A673 (cell line): ENCODE results near the gene SRD5A1. TPM values are rescaled to one million over a fixed set of nuclear protein-coding genes. Genes with fewer than 3 reads are reported as not detected.

Source experiments
- BruUV-seq: library from RNA; stranded (reverse); fragments of 400-500 nt; replicated peaks from 2 replicates; lab custom pipeline; 2021; lab: Mats Ljungman, UMichigan
- CTCF ChIA-PET: fragments of 300-600 bp; sonication (Branson Sonifier 250); formaldehyde crosslinking; loops from one replicate; lab custom pipeline; 2022; ENCODE audit warnings: antibody characterized with exemption; lab: Charles Lee
- POLR2A ChIA-PET: fragments of 300-600 bp; sonication (Branson Sonifier 250); formaldehyde crosslinking; loops from one replicate; lab custom pipeline; 2022; ENCODE audit warnings: antibody characterized with exemption; ENCODE audit not compliant: low non-redundant PET; lab: Charles Lee
- DNase-seq: peaks from one replicate; pipeline ENCODE4 v3.0.0-alpha.2; 2015; ENCODE audit warnings: low spot score
- H3K27ac ChIP-seq: fragments of 200-600 bp; sonication (generic); 2 replicates; pipeline ENCODE4 v1.5.1; 2016; ENCODE audit warnings: mixed run types, low read depth, mild to moderate bottlenecking, mixed read lengths, antibody characterized with exemption, low read length; ENCODE audit not compliant: poor library complexity, severe bottlenecking
- H3K27me3 ChIP-seq: fragments of 200-600 bp; sonication (generic); replicated peaks from 2 replicates; pipeline ENCODE4 v1.6.1; 2017; ENCODE audit warnings: mixed run types, low read depth, mild to moderate bottlenecking, mixed read lengths, antibody characterized with exemption, low read length; ENCODE audit not compliant: insufficient read depth, poor library complexity
- H3K36me3 ChIP-seq: fragments of 200-600 bp; sonication (generic); 2 replicates; pipeline ENCODE4 v1.6.1; 2016; ENCODE audit warnings: mixed run types, mild to moderate bottlenecking, mixed read lengths, antibody characterized with exemption, low read length; ENCODE audit not compliant: insufficient read depth, poor library complexity, severe bottlenecking
- H3K4me1 ChIP-seq: fragments of 200-600 bp; sonication (generic); 2 replicates; pipeline ENCODE4 v1.6.1; 2017; ENCODE audit warnings: mixed run types, mild to moderate bottlenecking, mixed read lengths, antibody characterized with exemption, low read length; ENCODE audit not compliant: insufficient read depth, poor library complexity, severe bottlenecking
- H3K4me3 ChIP-seq: fragments of 200-600 bp; sonication (generic); 2 replicates; pipeline ENCODE4 v1.5.1; 2016; ENCODE audit warnings: low read depth, mixed run types, mild to moderate bottlenecking, mixed read lengths, low read length; ENCODE audit not compliant: poor library complexity, severe bottlenecking
- H3K9me3 ChIP-seq: fragments of 200-600 bp; sonication (generic); 2 replicates; pipeline ENCODE4 v1.6.1; 2016; ENCODE audit warnings: mixed run types, low read depth, mild to moderate bottlenecking, mixed read lengths, antibody characterized with exemption, low read length; ENCODE audit not compliant: poor library complexity, severe bottlenecking
- EZH2 ChIP-seq: fragments of 200-600 bp; sonication (generic); IDR thresholded peaks from 2 replicates; pipeline ENCODE4 v1.6.1; 2017; ENCODE audit warnings: borderline replicate concordance, low read depth, mild to moderate bottlenecking, mixed read lengths, antibody characterized with exemption, low read length; ENCODE audit not compliant: poor library complexity, severe bottlenecking
- intact Hi-C: fragments of 100-400 bp; cut with micrococcal nuclease; formaldehyde crosslinking; loops from one replicate; pipeline ENCODE4 v1.10.0; 2022; ENCODE audit not compliant: unreplicated experiment
- total RNA-seq: library from RNA; stranded (reverse); gene quantifications from 2 replicates; pipeline ENCODE4 v1.2.3, GENCODE V29; 2021
- TF ChIP-seq, protein P1 (sequence below): fragments of 300-800, 200-600 bp; sonication (generic); conservative IDR thresholded peaks from 2 replicates; pipeline ENCODE4 v1.5.1; 2017; ENCODE audit warnings: low read depth, mild to moderate bottlenecking, antibody characterized with exemption, low read length, moderate library complexity, mixed read lengths

The SRD5A1 gene
- total RNA-seq, 1 experiment from 2014 or later: 32.0 TPM

- intact Hi-C loops: no loop called here
- H3K27ac ChIP-seq: no peak overlapping the region
- TF ChIP-seq, protein P1, sequence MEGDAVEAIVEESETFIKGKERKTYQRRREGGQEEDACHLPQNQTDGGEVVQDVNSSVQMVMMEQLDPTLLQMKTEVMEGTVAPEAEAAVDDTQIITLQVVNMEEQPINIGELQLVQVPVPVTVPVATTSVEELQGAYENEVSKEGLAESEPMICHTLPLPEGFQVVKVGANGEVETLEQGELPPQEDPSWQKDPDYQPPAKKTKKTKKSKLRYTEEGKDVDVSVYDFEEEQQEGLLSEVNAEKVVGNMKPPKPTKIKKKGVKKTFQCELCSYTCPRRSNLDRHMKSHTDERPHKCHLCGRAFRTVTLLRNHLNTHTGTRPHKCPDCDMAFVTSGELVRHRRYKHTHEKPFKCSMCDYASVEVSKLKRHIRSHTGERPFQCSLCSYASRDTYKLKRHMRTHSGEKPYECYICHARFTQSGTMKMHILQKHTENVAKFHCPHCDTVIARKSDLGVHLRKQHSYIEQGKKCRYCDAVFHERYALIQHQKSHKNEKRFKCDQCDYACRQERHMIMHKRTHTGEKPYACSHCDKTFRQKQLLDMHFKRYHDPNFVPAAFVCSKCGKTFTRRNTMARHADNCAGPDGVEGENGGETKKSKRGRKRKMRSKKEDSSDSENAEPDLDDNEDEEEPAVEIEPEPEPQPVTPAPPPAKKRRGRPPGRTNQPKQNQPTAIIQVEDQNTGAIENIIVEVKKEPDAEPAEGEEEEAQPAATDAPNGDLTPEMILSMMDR: no peak
- H3K4me1 ChIP-seq: no peaks in the 10 kb centered on the region
- ChIA-PET CTCF (no interaction called here), POLR2A (no interaction called here)
- H3K4me3 ChIP-seq: no peak overlapping the region
- no peak for DNase-seq
- H3K9me3 ChIP-seq: peaks cover 5% of the 10 kb centered on the region
- H3K36me3 ChIP-seq: no peaks in the 10 kb centered on the region
- H3K27me3 ChIP-seq: no peaks in the 10 kb centered on the region
- BruUV-seq: no TSS peak
Observed at GRCh38 chr5:6649186-6649585, 15.9 kb downstream of the SRD5A1 start.

DNA sequence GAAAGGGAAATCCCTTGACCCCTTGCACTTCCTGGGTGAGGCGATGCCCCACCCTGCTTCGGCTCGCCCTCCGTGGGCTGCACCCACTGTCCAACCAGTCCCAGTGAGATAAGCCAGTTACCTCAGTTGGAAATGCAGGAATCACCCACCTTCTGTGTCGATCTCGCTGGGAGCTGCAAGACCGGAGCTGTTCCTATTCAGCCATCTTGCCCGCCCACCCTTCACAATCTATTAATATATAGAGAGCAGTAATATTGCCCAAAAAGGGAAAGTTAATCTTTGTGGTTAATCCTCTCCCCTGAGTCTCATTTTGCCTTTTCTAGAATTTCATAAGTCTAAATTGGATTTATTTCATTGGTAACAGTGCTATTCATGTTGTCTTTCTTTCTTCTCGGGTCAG lies 16.4 kb downstream of the SRD5A1 start:
- no peak overlapping the region for H3K4me3 ChIP-seq
- TF ChIP-seq EZH2: no peak
- TF ChIP-seq, protein P1: no peak
- POLR2A ChIA-PET: no interaction called here
- no peaks in the 10 kb centered on the region for H3K4me1 ChIP-seq
- no TSS peak for BruUV-seq
- DNase-seq: no peak
- H3K9me3 ChIP-seq: peaks cover 5% of the 10 kb centered on the region
- intact Hi-C loops: no loop called here
- H3K27ac ChIP-seq: no peak overlapping the region
- CTCF ChIA-PET: no interaction called here
- no peaks in the 10 kb centered on the region for H3K27me3 ChIP-seq
- H3K36me3 ChIP-seq: no peaks in the 10 kb centered on the region

DNA sequence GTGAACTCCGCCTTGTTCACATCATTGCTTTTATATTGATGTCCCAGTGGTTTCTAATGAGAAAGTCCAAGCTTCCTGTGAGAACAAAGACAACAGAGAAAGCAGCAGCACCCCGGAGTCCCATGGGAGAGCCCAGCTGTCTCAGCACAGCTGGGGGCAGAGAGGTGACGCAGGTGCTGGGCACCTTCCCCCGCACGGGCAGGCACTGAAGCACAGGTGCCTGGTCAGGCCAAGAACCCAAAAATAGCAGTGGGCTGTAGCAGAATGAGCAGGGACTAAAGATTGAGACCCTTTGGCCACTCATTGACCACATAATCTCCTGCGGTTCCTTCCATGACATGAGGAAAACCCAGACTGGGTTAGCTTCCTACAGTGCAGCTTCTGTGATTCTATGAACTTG lies 18.8 kb downstream of the SRD5A1 start:
- Histone ChIP-seq H3K4me3 (no peak overlapping the region), H3K27ac (no peak overlapping the region), H3K36me3 (peaks cover 4% of the 10 kb centered on the region), H3K27me3 (no peaks in the 10 kb centered on the region), H3K4me1 (no peaks in the 10 kb centered on the region), H3K9me3 (peaks cover 5% of the 10 kb centered on the region)
- intact Hi-C loops: no loop called here
- no peak for DNase-seq
- ChIA-PET CTCF (no interaction called here), POLR2A (no interaction called here)
- TF ChIP-seq, protein P1: no peak
- no peak for TF ChIP-seq EZH2
- no TSS peak for BruUV-seq
